Cardiac fibroblast (primary cell): Measurements from ENCODE around the gene BRSK2.
A peak's percentile ranks its signal among the peaks of the same experiment; 100 is the strongest.

ENCODE experiments used
- DNase-seq, 2 donors: peaks; one replicate each; pipeline versions ENCODE4 v3.0.0 to v3.0.0-alpha.2; 2010; ENCODE audit warnings: low read depth in 2 of 2
- H3K4me3 ChIP-seq, 2 donors: replicated peaks in 1 of 2; 1 replicate in 1 of 2; 2 replicates in 1 of 2; pipeline ENCODE4 v1.5.1; 2011; ENCODE audit warnings: low read depth in 2 of 2, low read length in 2 of 2, mild to moderate bottlenecking in 2 of 2, moderate library complexity in 1 of 2
- TF ChIP-seq, protein P1 (sequence below): IDR thresholded peaks from one replicate; pipeline ENCODE4 v1.5.1; 2011; ENCODE audit warnings: low read depth, mild to moderate bottlenecking, low read length, inconsistent platforms

The BRSK2 gene

DNA sequence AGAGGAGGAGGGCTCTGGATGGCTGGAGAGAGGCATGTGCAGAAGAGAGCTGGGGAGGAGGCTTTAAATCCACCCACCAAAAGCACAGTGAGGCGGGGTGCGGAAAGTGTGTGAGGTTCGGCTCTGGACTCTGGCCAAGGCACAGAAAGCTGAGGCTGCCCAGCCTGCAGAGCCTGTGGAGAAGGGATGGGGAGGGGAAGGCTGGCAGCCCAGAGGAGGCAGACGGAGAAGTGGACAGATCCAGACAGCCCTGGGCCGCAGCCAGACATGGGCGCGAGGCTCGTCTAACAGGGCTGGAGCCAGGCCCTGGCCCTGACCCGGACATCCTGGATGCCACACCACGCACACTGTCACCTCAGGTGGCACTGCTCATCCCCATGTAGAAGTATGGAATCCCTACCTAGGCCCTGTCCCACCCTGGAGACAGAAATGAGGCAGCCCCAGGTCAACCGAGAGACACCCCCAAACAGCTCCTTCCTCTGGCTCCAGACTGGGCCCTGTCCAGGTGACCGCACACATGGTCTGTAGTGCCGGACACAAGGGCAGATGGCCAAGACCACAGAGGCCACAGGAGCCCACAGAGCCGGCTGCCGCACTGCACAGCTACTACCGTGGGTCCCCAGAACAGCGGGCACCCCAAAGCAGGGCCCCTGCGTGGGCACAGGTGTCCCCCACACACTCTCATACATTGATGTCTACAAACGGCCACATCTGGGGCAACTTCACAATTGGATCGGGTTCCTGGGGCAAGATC is 113.4 kb downstream of the BRSK2 start:
- TF ChIP-seq, protein P1, sequence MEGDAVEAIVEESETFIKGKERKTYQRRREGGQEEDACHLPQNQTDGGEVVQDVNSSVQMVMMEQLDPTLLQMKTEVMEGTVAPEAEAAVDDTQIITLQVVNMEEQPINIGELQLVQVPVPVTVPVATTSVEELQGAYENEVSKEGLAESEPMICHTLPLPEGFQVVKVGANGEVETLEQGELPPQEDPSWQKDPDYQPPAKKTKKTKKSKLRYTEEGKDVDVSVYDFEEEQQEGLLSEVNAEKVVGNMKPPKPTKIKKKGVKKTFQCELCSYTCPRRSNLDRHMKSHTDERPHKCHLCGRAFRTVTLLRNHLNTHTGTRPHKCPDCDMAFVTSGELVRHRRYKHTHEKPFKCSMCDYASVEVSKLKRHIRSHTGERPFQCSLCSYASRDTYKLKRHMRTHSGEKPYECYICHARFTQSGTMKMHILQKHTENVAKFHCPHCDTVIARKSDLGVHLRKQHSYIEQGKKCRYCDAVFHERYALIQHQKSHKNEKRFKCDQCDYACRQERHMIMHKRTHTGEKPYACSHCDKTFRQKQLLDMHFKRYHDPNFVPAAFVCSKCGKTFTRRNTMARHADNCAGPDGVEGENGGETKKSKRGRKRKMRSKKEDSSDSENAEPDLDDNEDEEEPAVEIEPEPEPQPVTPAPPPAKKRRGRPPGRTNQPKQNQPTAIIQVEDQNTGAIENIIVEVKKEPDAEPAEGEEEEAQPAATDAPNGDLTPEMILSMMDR = no peak
- DNase-seq = peak in 1 of 2 donors; percentile 43
- H3K4me3 ChIP-seq = no peak overlapping the region

DNA sequence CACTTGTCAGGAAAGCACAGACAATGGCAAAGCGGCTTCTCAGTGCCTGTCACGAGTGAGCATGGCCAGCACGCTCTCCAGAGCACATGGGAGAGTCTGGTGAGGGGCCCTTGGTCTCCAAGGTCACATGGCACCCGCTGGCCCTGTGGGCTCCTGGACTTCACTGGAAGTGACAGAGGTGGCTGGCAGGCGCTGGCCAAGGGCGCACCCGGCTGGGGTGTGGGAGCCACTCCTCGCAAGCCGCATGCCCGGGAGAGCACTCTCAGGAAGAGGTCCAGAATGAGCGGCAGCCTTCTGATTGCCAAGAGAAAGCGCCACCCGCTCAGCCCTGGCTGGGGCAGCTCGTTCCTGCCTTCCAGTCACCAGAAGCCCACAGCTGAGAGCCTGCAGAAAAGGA is 114.0 kb downstream of the BRSK2 start:
- no peak overlapping the region for H3K4me3 ChIP-seq
- no peak for DNase-seq
- TF ChIP-seq, protein P1 = no peak

DNA sequence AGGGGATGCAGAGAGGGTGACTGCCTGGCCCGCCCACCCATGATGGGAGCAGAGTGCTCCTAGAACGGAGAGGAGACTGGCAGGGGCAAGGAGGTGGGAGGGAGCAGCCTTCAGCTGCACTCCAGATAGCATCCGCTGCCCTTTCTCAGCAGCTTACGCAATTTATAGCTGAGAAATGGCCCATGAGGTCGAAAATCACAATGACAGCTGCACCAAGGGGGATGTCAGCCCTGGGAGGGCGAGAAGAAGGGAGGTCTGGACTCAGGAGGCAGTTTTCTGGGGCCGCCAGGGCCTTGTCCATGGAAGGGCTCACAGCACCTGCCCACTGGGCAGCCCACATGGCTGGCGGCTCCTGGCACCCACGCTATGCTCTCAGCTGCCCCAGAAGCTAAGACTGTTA is 114.4 kb downstream of the BRSK2 start:
- H3K4me3 ChIP-seq = no peak overlapping the region
- TF ChIP-seq, protein P1 = no peak
- DNase-seq = no peak

DNA sequence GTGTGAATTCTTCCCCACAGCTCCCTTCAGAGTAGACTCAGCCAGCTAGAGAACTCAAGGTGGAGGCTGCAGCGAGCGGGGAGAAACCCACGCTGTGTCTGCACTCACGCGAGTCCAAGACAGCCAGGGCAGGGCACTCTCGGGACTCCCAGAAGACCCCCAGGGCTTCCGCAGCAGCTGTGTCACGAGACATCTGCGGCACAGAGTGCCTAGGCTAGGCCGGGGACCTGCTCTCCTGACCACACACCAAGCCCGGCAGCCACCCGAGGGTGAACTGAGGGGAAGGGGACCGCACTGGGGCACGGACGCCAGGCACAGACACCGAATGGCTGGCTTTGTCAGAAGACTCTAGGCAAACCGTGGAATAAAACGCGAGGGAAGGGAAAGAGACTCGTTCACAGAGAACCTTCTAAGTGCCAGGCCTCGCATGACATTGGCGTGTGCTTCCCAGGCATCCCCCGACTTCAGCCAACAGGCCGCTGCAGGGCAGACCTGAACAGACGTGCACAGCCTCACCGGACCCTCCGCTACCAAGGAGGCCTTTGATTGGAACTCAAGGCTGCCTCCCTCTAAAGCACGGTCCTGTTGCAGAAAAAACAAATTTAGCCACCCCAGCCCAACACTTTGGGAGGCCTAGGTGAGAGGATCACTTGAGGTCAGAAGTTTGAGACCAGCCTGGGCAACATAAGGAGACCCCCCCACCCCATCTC is 115.0 kb downstream of the BRSK2 start:
- TF ChIP-seq, protein P1 = no peak
- DNase-seq = no peak
- no peak overlapping the region for H3K4me3 ChIP-seq

DNA sequence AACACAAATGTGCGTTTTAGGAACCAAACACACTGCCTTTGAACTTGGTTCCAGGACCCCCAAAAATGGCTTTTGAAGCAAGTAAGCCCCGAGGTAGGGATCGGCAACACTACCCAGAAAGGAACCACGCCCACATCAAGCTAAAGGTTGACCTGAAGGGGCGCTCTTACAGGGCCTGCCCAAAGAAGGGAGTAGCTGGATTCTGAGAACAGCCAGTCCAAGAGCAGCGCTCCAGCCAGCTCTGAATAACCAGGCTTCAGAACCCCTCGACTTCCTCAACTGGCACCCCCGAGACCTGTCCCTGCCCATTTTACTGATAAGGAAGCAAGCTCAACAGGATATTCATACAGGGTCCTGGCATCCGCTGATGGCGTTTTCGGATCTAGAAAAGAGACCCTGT is 115.7 kb downstream of the BRSK2 start:
- TF ChIP-seq, protein P1 = no peak
- no peak overlapping the region for H3K4me3 ChIP-seq
- no peak for DNase-seq

DNA sequence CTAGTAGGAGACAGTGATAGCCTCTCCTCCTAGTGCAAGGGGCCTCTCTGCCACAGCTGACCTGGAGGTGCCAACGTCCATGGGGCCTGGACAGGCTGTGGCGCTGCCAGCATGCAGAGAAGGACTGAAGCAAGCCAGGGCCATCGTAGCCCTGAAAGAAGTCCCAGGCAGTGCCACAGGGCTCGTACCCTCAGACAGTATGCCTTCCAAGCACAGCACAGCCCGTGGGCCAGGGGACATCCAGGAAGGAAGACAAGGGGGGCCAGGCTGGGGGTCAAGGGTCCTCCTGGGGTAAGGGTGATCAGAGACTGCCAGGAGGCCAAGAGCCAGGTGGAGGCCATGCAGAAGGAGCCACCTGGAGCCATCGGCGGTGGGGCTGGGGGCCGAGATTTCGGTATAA is 117.2 kb downstream of the BRSK2 start:
- no peak for DNase-seq
- TF ChIP-seq, protein P1 = no peak
- no peak overlapping the region for H3K4me3 ChIP-seq
